GM12872 (cell line): ENCODE data around the gene KPNB1.

Source experiments
- CTCF ChIP-seq: IDR thresholded peaks from 3 replicates; pipeline ENCODE4 v1.5.1; 2011; ENCODE audit warnings: low read depth, mild to moderate bottlenecking, low read length, moderate library complexity; ENCODE audit not compliant: insufficient read depth

KPNB1 gene

GRCh38 chr17:47701608-47702007 lies 51.9 kb downstream of the KPNB1 start:
- TF ChIP-seq CTCF: no peak

DNA sequence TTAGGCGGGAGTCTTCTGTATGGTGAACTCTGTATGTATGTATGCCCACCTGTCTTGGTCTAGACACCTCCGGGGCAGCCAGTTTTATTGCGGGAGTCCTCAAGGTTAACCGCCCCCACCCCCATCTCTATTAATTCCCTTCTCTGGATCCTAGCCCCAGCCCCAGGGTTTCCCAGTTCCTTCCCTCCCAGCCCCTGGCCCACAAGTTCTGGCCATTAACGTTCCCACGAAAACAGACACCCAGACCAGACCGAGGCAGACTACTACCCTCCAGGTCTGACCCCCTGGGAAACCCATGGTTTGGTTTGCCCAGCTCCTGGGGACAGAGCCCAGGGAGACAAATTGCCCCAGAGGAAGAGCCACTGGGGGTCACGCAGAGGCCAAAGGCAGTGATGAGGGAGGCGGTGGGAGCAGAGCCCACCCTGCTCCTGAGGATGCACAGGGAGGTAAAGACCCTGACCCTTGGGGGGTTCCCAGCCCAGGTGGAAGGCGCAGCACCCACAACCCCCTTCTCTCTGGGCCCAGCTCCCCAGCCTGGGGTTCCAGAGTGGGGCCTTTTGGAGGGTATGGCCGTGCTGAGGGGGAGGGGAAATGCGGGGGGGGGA lies 52.8 kb downstream of the KPNB1 start:
- no peak for TF ChIP-seq CTCF

DNA sequence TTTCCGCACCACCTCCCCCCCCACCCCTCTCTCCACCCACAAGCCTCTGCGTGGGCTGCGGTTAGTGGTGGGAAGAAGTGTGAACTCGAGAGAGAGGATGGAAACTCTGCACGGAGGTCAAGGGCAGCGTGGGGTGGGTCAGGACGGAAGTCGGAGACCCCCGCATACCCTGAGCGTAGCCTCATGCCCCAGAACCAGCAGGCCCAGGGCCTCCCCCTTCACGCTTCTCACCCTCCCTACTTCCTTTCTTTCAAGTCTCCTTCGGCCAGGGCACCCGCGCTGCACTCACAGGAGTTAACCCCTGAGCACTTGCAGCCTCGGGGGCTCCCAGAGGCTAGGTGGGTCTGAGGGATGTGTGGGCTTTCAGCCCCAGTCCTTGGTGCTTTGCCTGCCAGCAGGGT lies 53.5 kb downstream of the KPNB1 start:
- TF ChIP-seq CTCF: no peak

DNA sequence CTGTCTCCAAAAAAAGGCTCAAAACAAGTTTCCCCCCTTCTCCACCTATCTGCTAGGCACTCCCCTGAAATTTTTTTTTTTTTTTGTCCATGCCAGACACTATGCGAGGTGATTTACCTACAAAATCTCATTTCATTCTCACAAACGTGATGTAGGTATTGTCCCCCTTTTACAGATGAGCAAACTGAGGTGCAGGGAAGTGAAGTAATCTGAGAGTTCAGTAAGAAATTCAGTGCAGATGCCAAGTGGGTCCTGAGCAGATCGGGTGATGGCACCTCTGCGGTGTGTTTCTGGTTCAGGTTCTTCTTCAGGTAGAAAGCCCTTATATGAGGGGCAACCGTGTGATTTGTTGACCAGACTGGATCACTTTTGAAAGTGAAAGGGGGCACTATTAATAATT lies 54.0 kb downstream of the KPNB1 start:
- no peak for TF ChIP-seq CTCF

DNA sequence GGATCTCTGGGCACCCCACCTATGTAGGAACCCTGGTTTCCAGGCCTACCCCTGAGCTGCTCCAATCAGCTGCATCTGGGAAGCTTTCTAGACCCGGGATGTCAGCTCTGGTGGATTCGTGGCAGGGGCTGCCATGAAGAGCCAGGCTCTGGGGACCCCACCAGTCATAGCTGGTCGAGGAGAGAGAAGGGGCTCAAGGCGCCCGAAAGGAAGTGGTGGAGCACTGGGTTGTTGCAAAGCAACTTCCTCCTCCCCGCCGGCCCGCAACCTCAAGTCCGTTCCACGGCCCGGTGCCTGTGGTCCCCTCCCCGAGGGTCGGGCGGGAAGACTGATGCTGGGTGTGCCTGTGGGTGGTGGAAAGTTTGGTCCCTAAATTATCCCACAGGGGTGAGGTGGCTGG lies 54.4 kb downstream of the KPNB1 start:
- no peak for TF ChIP-seq CTCF

DNA sequence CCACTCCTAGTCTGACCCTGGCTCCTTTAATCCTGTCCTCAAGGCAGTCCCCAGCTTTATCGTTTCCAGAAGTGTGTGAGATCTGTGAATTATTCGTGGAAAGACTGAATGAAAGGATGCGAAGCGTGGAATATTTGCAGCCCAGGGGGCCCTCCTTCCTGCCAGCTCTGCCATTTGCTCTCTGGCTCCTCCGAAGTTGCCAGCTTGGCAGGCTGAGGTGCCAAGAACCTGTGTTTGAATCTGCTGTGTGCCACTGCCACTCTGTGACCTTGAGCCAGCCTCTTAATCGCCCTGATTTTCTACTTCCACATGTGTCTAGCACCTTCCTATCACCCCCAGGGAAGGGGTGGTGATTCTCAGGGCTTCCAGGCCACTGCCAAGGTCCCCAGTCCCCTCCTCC lies 55.0 kb downstream of the KPNB1 start:
- no peak for TF ChIP-seq CTCF

DNA sequence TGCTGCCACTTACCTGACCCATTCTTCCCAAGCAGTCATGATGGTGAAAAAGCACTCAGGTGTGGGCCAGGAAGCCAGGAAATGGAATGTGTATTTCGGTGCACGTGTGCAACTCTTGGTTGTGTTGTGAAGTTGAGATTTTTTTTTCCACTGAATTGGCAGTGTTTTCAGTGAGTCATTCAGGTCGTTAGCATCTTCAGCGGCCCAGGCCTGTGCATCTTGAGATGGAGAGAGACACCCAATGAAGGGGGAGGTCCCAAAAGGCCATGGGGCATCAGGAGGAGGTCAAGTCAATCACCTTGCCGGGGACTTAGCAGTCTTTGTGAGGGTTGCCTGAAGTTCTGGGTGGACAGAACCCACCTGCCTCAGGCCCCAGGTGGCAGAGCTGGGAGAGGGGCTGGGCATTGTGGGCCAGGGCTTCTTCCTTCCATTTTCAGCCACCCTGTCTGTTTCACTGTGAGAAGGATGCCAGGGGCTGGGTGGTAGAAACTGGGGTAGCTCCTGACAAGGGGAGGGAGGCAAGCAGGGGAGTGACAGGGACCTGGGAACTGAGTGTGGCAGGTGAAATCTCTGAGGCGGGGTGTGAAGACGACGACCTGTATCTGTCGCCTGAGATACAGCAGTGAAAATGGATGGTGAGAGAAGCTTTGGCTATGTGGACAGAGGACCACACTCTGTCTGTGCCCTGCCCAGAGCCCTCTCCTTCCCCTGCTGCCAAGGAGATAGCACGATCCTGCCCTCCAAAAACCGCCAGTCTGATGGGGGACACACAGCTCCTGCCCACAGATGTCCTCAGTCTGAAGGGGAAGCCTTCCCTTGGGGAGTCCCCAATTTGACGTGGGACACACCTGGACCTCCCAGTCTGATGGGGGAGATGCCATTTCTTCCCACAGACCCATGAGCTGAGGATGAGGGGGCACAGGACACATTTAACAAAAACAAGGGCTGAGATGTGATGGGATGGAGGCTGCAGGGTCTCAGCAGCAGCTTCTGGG lies 56.1 kb downstream of the KPNB1 start:
- no peak for TF ChIP-seq CTCF
